ENCODE results near the gene C2. TPM values are rescaled to one million over a fixed set of nuclear protein-coding genes. Genes with fewer than 3 reads are reported as not detected.
"Not testable (repeated sequence)": the region's sequence is repeated elsewhere in the genome, so short reads cannot be mapped to it uniquely, and the experiment has no call there.

C2 gene
- total RNA-seq, 2 donors from 2014 or later: 12.3 to 30.0 TPM

DNA sequence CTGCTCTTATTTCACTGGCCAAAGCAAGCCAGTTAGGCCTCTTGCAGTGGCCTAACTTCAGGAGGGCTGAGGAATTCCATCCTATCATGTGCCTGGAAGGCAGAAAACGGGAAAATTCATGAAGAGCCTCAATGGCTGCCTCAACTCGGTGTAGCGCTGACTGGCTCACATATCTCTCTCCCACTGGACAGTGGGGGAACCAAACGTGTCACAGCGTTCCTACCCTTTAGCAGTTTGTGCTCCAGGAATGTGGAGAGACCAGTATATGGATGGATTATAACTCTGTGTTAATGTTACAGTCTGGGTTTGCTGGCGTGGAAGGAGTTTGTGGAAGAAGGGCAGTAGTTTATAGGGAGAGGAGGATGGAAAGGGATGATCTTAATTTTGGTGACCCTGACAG lies 11.8 kb upstream of the C2 start:
- intact Hi-C loops (cut with DNase I): no loop called here
- DNase-seq: no peak
- ATAC-seq: no peak

- DNase-seq: no peak
- intact Hi-C loops (cut with DNase I): no loop called here
- no peak for ATAC-seq
Observed at GRCh38 chr6:31918069-31918720, 9.3 kb upstream of the C2 start.

- intact Hi-C loops (cut with DNase I): no loop called here
- ATAC-seq (no peak), DNase-seq (no peak)
Observed at GRCh38 chr6:31919624-31920303, 7.8 kb upstream of the C2 start.

GRCh38 chr6:31920811-31921210 lies 6.7 kb upstream of the C2 start:
- intact Hi-C loops (cut with DNase I): no loop called here
- ATAC-seq (peak in 1 of 2 donors; percentile 71), DNase-seq (no peak)

- intact Hi-C loops (cut with DNase I): no loop called here
- ATAC-seq (peak in 1 of 2 donors; percentile 41), DNase-seq (no peak)
Observed at GRCh38 chr6:31922942-31923341, 4.6 kb upstream of the C2 start.

DNA sequence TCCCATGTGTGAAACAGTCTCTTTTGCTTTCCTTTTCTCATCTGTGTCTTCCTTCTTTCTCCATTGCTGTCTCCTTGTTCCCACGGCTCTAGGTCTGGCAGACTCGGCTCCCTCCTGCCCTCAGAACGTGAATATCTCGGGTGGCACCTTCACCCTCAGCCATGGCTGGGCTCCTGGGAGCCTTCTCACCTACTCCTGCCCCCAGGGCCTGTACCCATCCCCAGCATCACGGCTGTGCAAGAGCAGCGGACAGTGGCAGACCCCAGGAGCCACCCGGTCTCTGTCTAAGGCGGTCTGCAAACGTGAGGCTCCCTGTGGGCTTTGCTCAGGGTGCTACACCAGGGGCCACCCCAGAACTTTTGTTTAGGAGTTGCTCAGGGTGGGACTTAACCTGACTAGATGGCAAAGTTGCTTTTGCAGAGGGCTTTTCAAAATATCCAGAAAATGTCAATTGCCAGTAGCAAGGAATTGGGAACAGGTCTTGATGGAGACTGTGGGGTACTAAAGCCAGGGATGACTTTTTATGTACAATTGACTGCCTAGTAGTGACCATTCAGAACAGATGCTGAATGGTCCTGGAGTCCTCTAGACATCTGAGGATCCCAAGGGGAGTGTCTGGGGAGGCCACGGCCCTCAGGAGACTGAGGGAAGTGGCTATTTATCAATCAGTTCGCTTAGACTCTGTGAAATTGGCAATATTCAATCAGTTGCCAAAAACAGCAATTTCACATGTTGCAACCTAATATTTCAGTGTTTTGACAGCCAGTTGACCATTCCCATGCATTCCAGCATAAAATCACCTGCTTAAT lies 550 bp downstream of the C2 start:
- DNase-seq: no peak
- ATAC-seq: peak in 1 of 2 donors; percentile 12
- intact Hi-C loops (cut with DNase I): no loop called here

- DNase-seq: no peak
- ATAC-seq: no peak
- intact Hi-C loops (cut with DNase I): no loop called here
Observed at GRCh38 chr6:31928672-31928939, 1.1 kb downstream of the C2 start.

GRCh38 chr6:31930962-31931361 lies 3.4 kb downstream of the C2 start:
- intact Hi-C loops (cut with DNase I): no loop called here
- DNase-seq: no peak
- no peak for ATAC-seq

GRCh38 chr6:31932137-31932536 lies 4.6 kb downstream of the C2 start:
- ATAC-seq; intact Hi-C loops (cut with DNase I); DNase-seq: not testable (repeated sequence)

GRCh38 chr6:31933537-31933936 lies 6.0 kb downstream of the C2 start:
- DNase-seq (no peak), ATAC-seq (no peak)
- intact Hi-C loops (cut with DNase I): no loop called here

DNA sequence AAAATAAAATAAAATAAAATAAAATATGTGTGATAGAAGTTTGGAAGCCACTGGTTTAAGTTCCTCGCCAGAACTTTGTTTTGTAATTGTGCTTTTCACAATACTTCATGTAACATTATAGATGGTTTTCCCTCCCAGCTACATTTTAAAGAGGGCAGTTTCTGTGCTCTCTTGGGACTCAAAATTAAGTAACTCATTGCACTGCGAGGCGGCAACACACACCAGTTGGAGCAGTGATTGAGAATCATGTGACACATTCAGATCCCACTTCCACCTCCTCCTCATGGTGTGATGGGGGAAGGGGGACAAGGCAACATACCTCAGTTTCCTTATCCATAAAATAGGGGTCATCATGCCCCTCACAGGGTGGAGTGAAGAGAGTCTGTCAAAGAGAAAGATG lies 7.5 kb downstream of the C2 start:
- intact Hi-C loops (cut with DNase I): no loop called here
- ATAC-seq: no peak
- no peak for DNase-seq

GRCh38 chr6:31935823-31936222 lies 8.3 kb downstream of the C2 start:
- intact Hi-C loops (cut with DNase I): no loop called here
- DNase-seq: no peak

DNA sequence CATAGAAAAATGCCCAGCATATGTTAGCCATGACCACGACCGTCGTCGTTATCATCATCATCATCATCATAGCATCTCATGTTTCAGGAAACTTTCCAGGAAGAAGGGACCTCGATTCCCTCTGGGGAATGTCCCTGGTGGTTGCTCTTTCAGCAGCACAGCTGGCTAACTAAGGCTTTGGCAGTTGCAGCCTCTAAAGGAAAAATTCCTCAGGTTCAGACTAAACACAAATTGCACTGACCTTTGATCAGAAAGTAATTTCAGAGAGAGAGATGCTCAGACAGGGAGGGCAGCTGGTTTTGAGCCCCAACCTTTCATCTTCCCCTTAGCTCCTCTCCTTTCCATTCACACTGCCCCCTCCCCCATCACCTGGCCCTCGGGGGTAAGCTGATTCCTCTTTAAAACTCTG lies 12.7 kb downstream of the C2 start:
- intact Hi-C loops (cut with DNase I): no loop called here
- ATAC-seq: no peak
- DNase-seq: no peak

More at GRCh38 chr6:31935823-31936222, 8.3 kb downstream of the C2 start:
- ATAC-seq: no peak

GRCh38 chr6:31943742-31944141 lies 16.2 kb downstream of the C2 start:
- ATAC-seq (no peak), DNase-seq (no peak)
- intact Hi-C loops (cut with DNase I): no loop called here

- ATAC-seq: no peak
- intact Hi-C loops (cut with DNase I): loop anchor here in 1 of 2 donors (5.0 kb wide), 1 partner anchor 38 kb away; no protein-coding TSS in a partner anchor
- no peak for DNase-seq
Observed at GRCh38 chr6:31945154-31945506, 17.6 kb downstream of the C2 start.

- ATAC-seq: peak; percentile 84 to 89
- DNase-seq: peak; percentile 84
- intact Hi-C loops (cut with DNase I): loop anchor here in 1 of 2 donors (5.0 kb wide), 1 partner anchor 38 kb away; no protein-coding TSS in a partner anchor
Observed at GRCh38 chr6:31945507-31946369, 18.2 kb downstream of the C2 start, which contains the start of gene CFB. TSS of gene CFB (plus strand) at chr6:31946095. CDS start at chr6:31946222, 127 bp downstream.

GRCh38 chr6:31946370-31946885 lies 18.9 kb downstream of the C2 start:
- ATAC-seq (peak in 1 of 2 donors; percentile 1), DNase-seq (no peak)
- intact Hi-C loops (cut with DNase I): loop anchor here in 1 of 2 donors (5.0 kb wide), 1 partner anchor 39 kb away; no protein-coding TSS in a partner anchor

- no peak for ATAC-seq
- intact Hi-C loops (cut with DNase I): loop anchor here in 1 of 2 donors (5.0 kb wide), 1 partner anchor 40 kb away; no protein-coding TSS in a partner anchor
- DNase-seq: no peak
Observed at GRCh38 chr6:31947070-31947675, 19.7 kb downstream of the C2 start.

Data from left cardiac atrium (tissue), 4 donors.